IMR-90 (cell line): ENCODE measurements around the gene ZNF273. TPM values are rescaled to one million over a fixed set of nuclear protein-coding genes. Genes with fewer than 3 reads are reported as not detected.

Experiments used
- ATAC-seq: fragments of 200-7000 bp; cut with Tn5 transposase; 2 replicates; pipeline ENCODE4 v1.9.1; 2020; ENCODE audit warnings: low read depth, mild to moderate bottlenecking, moderate library complexity
- BruUV-seq: library from RNA; stranded (reverse); fragments of 400-500 nt; replicated peaks from 2 replicates; lab custom pipeline; 2021; lab: Mats Ljungman, UMichigan
- CTCF ChIA-PET: fragments of 300-600 bp; formaldehyde crosslinking; extraction: SDS; loops from one replicate; lab custom pipeline; 2021; ENCODE audit warnings: antibody characterized with exemption; lab: Yijun Ruan, JAX
- POLR2A ChIA-PET: fragments of 300-600 bp; sonication (Branson Sonifier 250); formaldehyde crosslinking; loops from one replicate; lab custom pipeline; 2022; ENCODE audit warnings: antibody characterized with exemption; ENCODE audit not compliant: unreplicated experiment; lab: Charles Lee
- DNase-seq: peaks from one replicate; pipeline ENCODE4 v3.0.0; 2013
- H2AFZ ChIP-seq: replicated peaks from 2 replicates; pipeline ENCODE3; 2013; ENCODE audit warnings: low read length, mild to moderate bottlenecking; ENCODE audit not compliant: poor library complexity
- H2AK5ac ChIP-seq: 2 replicates; pipeline ENCODE4 v1.6.1; 2013; ENCODE audit warnings: low read depth, low read length, inconsistent platforms
- H2AK9ac ChIP-seq: replicated peaks from 2 replicates; pipeline ENCODE3; 2013; ENCODE audit warnings: mild to moderate bottlenecking, low read depth, low read length, moderate library complexity; ENCODE audit not compliant: poor library complexity
- H2BK120ac ChIP-seq: 2 replicates; pipeline ENCODE4 v1.6.1; 2013; ENCODE audit warnings: low read depth, low read length, inconsistent platforms
- H2BK15ac ChIP-seq: 3 replicates; pipeline ENCODE4 v1.6.1; 2013; ENCODE audit warnings: low read depth, low read length, inconsistent platforms
- H2BK20ac ChIP-seq: 2 replicates; pipeline ENCODE4 v1.6.1; 2013; ENCODE audit warnings: low read depth, mild to moderate bottlenecking, inconsistent platforms, low read length, moderate library complexity
- H2BK5ac ChIP-seq: 2 replicates; pipeline ENCODE4 v1.6.1; 2013; ENCODE audit warnings: mild to moderate bottlenecking, low read depth, low read length, inconsistent platforms; ENCODE audit not compliant: poor library complexity, severe bottlenecking
- H3K14ac ChIP-seq: replicated peaks from 2 replicates; pipeline ENCODE4 v1.6.1; 2013; ENCODE audit warnings: low read depth, low read length, inconsistent platforms
- H3K18ac ChIP-seq: 2 replicates; pipeline ENCODE4 v1.6.1; 2013; ENCODE audit warnings: low read depth, low read length, control low read depth
- H3K23ac ChIP-seq: 2 replicates; pipeline ENCODE4 v1.6.1; 2013; ENCODE audit warnings: low read depth, low read length, inconsistent platforms
- H3K27ac ChIP-seq: 2 replicates; pipeline ENCODE4 v1.5.1; 2013; ENCODE audit warnings: mild to moderate bottlenecking, control low read depth, low read length; ENCODE audit not compliant: insufficient read depth
- H3K27me3 ChIP-seq: 2 replicates; pipeline ENCODE4 v1.6.1; 2013; ENCODE audit warnings: low read length; ENCODE audit not compliant: control insufficient read depth, insufficient read depth
- H3K36me3 ChIP-seq: 2 replicates; pipeline ENCODE4 v1.6.1; 2013; ENCODE audit warnings: low read length, mixed read lengths; ENCODE audit not compliant: control insufficient read depth, insufficient read depth
- H3K4ac ChIP-seq: 2 replicates; pipeline ENCODE4 v1.6.1; 2013; ENCODE audit warnings: low read depth, low read length, inconsistent platforms
- H3K4me1 ChIP-seq: 2 replicates; pipeline ENCODE4 v1.6.1; 2013; ENCODE audit warnings: low read length, mixed read lengths; ENCODE audit not compliant: control insufficient read depth, insufficient read depth
- H3K4me2 ChIP-seq: 2 replicates; pipeline ENCODE4 v1.6.1; 2013; ENCODE audit warnings: low read depth, mild to moderate bottlenecking, control low read depth, low read length, moderate library complexity
- H3K4me3 ChIP-seq: 2 replicates; pipeline ENCODE4 v1.5.1; 2013; ENCODE audit warnings: low read depth, mild to moderate bottlenecking, control low read depth, low read length, moderate library complexity; ENCODE audit not compliant: insufficient read depth
- H3K56ac ChIP-seq: 2 replicates; pipeline ENCODE4 v1.6.1; 2013; ENCODE audit warnings: low read length, inconsistent platforms; ENCODE audit not compliant: insufficient read depth; ENCODE audit errors: extremely low read depth
- H3K79me1 ChIP-seq, 2 experiments: 2 replicates each; pipeline ENCODE4 v1.6.1; 2013; ENCODE audit warnings: low read length in 2 of 2, inconsistent platforms in 1 of 2, low read depth in 1 of 2
- H3K9ac ChIP-seq: 2 replicates; pipeline ENCODE4 v1.6.1; 2013; ENCODE audit warnings: low read depth, low read length, control low read depth
- H3K9me1 ChIP-seq: 2 replicates; pipeline ENCODE4 v1.6.1; 2013; ENCODE audit warnings: low read length, inconsistent platforms; ENCODE audit not compliant: insufficient read depth
- H3K9me3 ChIP-seq: 2 replicates; pipeline ENCODE4 v1.6.1; 2013; ENCODE audit warnings: low read length; ENCODE audit not compliant: control insufficient read depth, insufficient read depth
- H4K20me1 ChIP-seq: 2 replicates; pipeline ENCODE4 v1.6.1; 2013; ENCODE audit warnings: low read length, inconsistent platforms; ENCODE audit not compliant: insufficient read depth
- H4K5ac ChIP-seq: 2 replicates; pipeline ENCODE4 v1.6.1; 2013; ENCODE audit warnings: mild to moderate bottlenecking, low read depth, low read length, control low read depth
- H4K8ac ChIP-seq, 2 experiments: 2 replicates each; pipeline ENCODE4 v1.6.1; 2013; ENCODE audit warnings: low read depth in 2 of 2, low read length in 2 of 2, control low read depth in 1 of 2, inconsistent platforms in 1 of 2
- H4K91ac ChIP-seq: 2 replicates; pipeline ENCODE4 v1.6.1; 2013; ENCODE audit warnings: low read depth, low read length, inconsistent platforms; ENCODE audit not compliant: insufficient read depth
- BHLHE40 ChIP-seq: fragments of 150-350 bp; IDR thresholded peaks from 2 replicates; pipeline ENCODE4 v1.6.1; 2016; ENCODE audit warnings: mild to moderate bottlenecking, low read depth, low read length
- CEBPB ChIP-seq: IDR thresholded peaks from 2 replicates; pipeline ENCODE4 v1.6.1; 2012; ENCODE audit warnings: low read depth, low read length, improper control_type of control experiment
- CHD1 ChIP-seq: IDR thresholded peaks from 2 replicates; pipeline ENCODE4 v1.6.1; 2012; ENCODE audit warnings: low read depth, low read length, improper control_type of control experiment
- CTCF ChIP-seq: conservative IDR thresholded peaks from 2 replicates; pipeline ENCODE4 v1.5.1; 2012; ENCODE audit warnings: mild to moderate bottlenecking, low read depth, low read length, improper control_type of control experiment
- ELK1 ChIP-seq: fragments of 150-350 bp; IDR thresholded peaks from 2 replicates; pipeline ENCODE4 v1.6.1; 2016; ENCODE audit warnings: low read depth, mild to moderate bottlenecking, low read length, moderate library complexity, borderline replicate concordance
- FOS ChIP-seq: fragments of 150-350 bp; IDR thresholded peaks from 2 replicates; pipeline ENCODE4 v1.6.1; 2016; ENCODE audit warnings: low read depth, low read length
- MAFK ChIP-seq: IDR thresholded peaks from 2 replicates; pipeline ENCODE4 v1.6.1; 2012; ENCODE audit warnings: low read depth, low read length, improper control_type of control experiment
- MAZ ChIP-seq: IDR thresholded peaks from 2 replicates; pipeline ENCODE4 v1.6.1; 2012; ENCODE audit warnings: low read depth, mild to moderate bottlenecking, low read length, improper control_type of control experiment, moderate library complexity, borderline replicate concordance
- MXI1 ChIP-seq: IDR thresholded peaks from 2 replicates; pipeline ENCODE4 v1.6.1; 2012; ENCODE audit warnings: low read depth, mild to moderate bottlenecking, low read length, moderate library complexity, borderline replicate concordance
- NFE2L2 ChIP-seq: fragments of 150-350 bp; IDR thresholded peaks from 2 replicates; pipeline ENCODE4 v1.6.1; 2016; ENCODE audit warnings: low read depth, mild to moderate bottlenecking, low read length
- POLR2A ChIP-seq: IDR thresholded peaks from 2 replicates; pipeline ENCODE4 v1.6.1; 2012; ENCODE audit warnings: mild to moderate bottlenecking, low read depth, low read length
- RAD21 ChIP-seq: IDR thresholded peaks from 2 replicates; pipeline ENCODE4 v1.6.1; 2012; ENCODE audit warnings: low read length, improper control_type of control experiment
- RCOR1 ChIP-seq: IDR thresholded peaks from 2 replicates; pipeline ENCODE4 v1.6.1; 2012; ENCODE audit warnings: mild to moderate bottlenecking, low read length, improper control_type of control experiment; ENCODE audit not compliant: insufficient replicate concordance
- RFX5 ChIP-seq: IDR thresholded peaks from 2 replicates; pipeline ENCODE4 v1.8.0; 2012; ENCODE audit warnings: low read depth, mild to moderate bottlenecking, low read length, moderate library complexity
- SMC3 ChIP-seq: fragments of 150-350 bp; IDR thresholded peaks from 2 replicates; pipeline ENCODE4 v1.6.1; 2016; ENCODE audit warnings: low read depth, mild to moderate bottlenecking, antibody characterized with exemption, low read length, moderate library complexity
- USF2 ChIP-seq: fragments of 150-350 bp; IDR thresholded peaks from 2 replicates; pipeline ENCODE4 v1.6.1; 2017; ENCODE audit warnings: mild to moderate bottlenecking, antibody characterized with exemption, low read length, low read depth
- WGBS, 2 experiments: methylation state at CpG; one replicate each; pipeline versions ENCODE4 v1.1.5 to v1.1.7; 2013; ENCODE audit warnings: missing lambda C conversion rate in 2 of 2; ENCODE audit not compliant: insufficient read length in 1 of 2; ENCODE audit errors: extremely low coverage in 2 of 2; 5-methylcytosine and 5-hydroxymethylcytosine counted together
- dilution Hi-C: fragments of 300-500 bp; cut with HindIII; formaldehyde crosslinking; loops from one replicate; pipeline ENCODE4 v1.14.3; 2018; ENCODE audit warnings: low sequenced_read_pairs; ENCODE audit not compliant: unreplicated experiment
- in situ Hi-C: fragments of 300-500 bp; cut with MboI; formaldehyde crosslinking; loops from 3 replicates; pipeline ENCODE4 v1.14.3; 2019; ENCODE audit warnings: low sequenced_read_pairs, inconsistent platforms, mixed read lengths
- intact Hi-C: fragments of 100-400 bp; cut with micrococcal nuclease; formaldehyde crosslinking; loops from 2 replicates; pipeline ENCODE4 v1.10.0; 2022
- polyA plus RNA-seq, 3 experiments: library from polyadenylated mRNA; depleted of rRNA; stranded (reverse); fragments of >200 nt; gene quantifications; 2 replicates each; pipeline ENCODE4 v1.2.3, GENCODE V29; 2012; ENCODE audit warnings: low replicate concordance in 1 of 3
- total RNA-seq: library from RNA; depleted of rRNA; stranded (reverse); fragments of >200 nt; gene quantifications from 2 replicates; pipeline ENCODE4 v1.2.3, GENCODE V29; 2012

The ZNF273 gene
- total and polyA plus RNA-seq, 2 of the 4 experiments (the other 2 are of a cell fraction) = 1.5 to 2.7 TPM

DNA sequence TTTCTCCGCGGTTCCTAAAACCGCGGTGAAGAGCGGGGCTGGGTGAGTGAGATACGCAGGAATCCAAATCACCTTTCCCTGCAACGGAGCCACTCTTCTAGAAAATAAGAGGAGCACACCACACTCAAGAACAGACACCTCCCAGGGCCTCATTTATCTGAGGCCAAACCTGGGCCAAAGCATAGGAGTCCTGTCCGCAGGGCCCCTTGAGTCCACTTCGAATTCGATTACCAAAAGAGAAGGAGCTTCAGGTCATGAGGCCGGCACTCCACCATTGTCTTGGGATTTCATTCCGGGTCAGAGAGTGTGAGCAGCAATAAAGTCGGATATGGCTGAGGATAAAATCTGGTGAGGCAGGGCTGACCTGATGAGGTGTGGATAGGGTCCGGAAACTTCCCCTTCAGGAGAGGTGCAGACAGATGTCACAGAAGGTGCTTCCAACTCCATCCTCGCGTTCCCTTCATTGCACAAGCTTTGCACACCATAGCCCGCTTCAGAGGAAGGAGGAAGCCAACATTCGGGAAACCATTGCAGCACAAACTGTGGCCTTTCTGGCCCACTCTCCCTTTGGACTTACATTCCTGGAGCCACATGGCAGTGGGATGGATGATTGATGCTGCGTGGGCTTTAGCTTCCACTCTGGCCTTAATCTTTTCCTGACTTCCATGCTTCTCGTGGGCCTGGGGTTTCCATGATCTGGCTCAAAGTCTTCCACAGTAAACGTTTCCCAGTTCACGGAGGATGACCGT lies 27.2 kb upstream of the ZNF273 start:
- H2AK9ac ChIP-seq = no peak overlapping the region
- no peak overlapping the region for H2BK5ac ChIP-seq

More for the DNA sequence above, 27.2 kb upstream of the ZNF273 start:
- H2AK5ac ChIP-seq = no peak overlapping the region
- no peak overlapping the region for H3K9ac ChIP-seq
- no peaks in the 10 kb centered on the region for H3K4me1 ChIP-seq
- ChIA-PET POLR2A (no interaction called here), CTCF (no interaction called here)
- no peaks in the 10 kb centered on the region for H3K79me1 ChIP-seq
- no peak overlapping the region for H2BK20ac ChIP-seq
- no peaks in the 10 kb centered on the region for H3K9me1 ChIP-seq
- H2BK120ac ChIP-seq = no peak overlapping the region
- ATAC-seq (no peak), DNase-seq (no peak)
- no peak overlapping the region for H3K4me2 ChIP-seq
- no peak overlapping the region for H3K14ac ChIP-seq
- no peak overlapping the region for H3K27ac ChIP-seq
- dilution Hi-C loops = no loop called here
- no peak overlapping the region for H3K56ac ChIP-seq
- no peak overlapping the region for H2BK15ac ChIP-seq
- intact Hi-C loops = no loop called here
- no peak overlapping the region for H4K5ac ChIP-seq
- BruUV-seq = no TSS peak
- no peak overlapping the region for H3K4ac ChIP-seq
- H3K23ac ChIP-seq = no peak overlapping the region
- WGBS, 2 experiments = 78% methylated on average over 12 of the region's 23 CpGs; no CpG with 5 or more reads in 1 of the 2 experiments
- no peak overlapping the region for H3K18ac ChIP-seq
- no peak overlapping the region for H3K4me3 ChIP-seq
- no peak overlapping the region for H4K8ac ChIP-seq
- no peaks in the 10 kb centered on the region for H3K27me3 ChIP-seq
- in situ Hi-C loops = no loop called here
- peaks cover 13% of the 10 kb centered on the region; the same call in 1 of the 2 replicates for H3K9me3 ChIP-seq
- no peaks in the 10 kb centered on the region for H3K36me3 ChIP-seq
- H4K91ac ChIP-seq = no peak overlapping the region
- no peak overlapping the region for H2AFZ ChIP-seq
- H4K20me1 ChIP-seq = no peaks in the 10 kb centered on the region
- TF ChIP-seq MXI1 = no peak
- no peak for TF ChIP-seq MAFK
- TF ChIP-seq POLR2A = no peak
- no peak for TF ChIP-seq ELK1
- no peak for TF ChIP-seq BHLHE40
- TF ChIP-seq SMC3 = no peak
- no peak for TF ChIP-seq FOS
- no peak for TF ChIP-seq CTCF
- no peak for TF ChIP-seq USF2
- TF ChIP-seq RCOR1 = no peak
- no peak for TF ChIP-seq CEBPB
- no peak for TF ChIP-seq RFX5
- TF ChIP-seq RAD21 = no peak
- TF ChIP-seq CHD1 = no peak
- no peak for TF ChIP-seq MAZ
- TF ChIP-seq NFE2L2 = no peak
